ENCODE results near the gene MT1A.

The MT1A gene
- 0 reads per million in 2 donors for total RNA-seq

GRCh38 chr16:56637814-56638750 lies at the start of gene MT1A:
Gene MT1A, plus strand, starts transcription at chr16:56638666. Its CDS starts 73 bp downstream, at chr16:56638739.
- no peak for DNase-seq

- no peak for DNase-seq
These were observed 49.7 kb upstream of the MT1A start for GRCh38 chr16:56588781-56589140.

- no peak for DNase-seq
These were observed 49.1 kb upstream of the MT1A start, which contains the start of gene MT3 for GRCh38 chr16:56589141-56590039. Gene MT3, plus strand, starts transcription at chr16:56589528. Its CDS starts 63 bp downstream, at chr16:56589591.

- no peak for DNase-seq
These were observed 46.9 kb upstream of the MT1A start for GRCh38 chr16:56591377-56592060.

- DNase-seq: no peak
These were observed 44.7 kb upstream of the MT1A start for GRCh38 chr16:56593573-56594291.

- no peak for DNase-seq
These were observed 44.2 kb upstream of the MT1A start for GRCh38 chr16:56594292-56594619.

GRCh38 chr16:56600398-56600999 lies 38.0 kb upstream of the MT1A start:
- no peak for DNase-seq

GRCh38 chr16:56601325-56601724 lies 37.1 kb upstream of the MT1A start:
- DNase-seq: no peak

- DNase-seq: no peak
These were observed 34.9 kb upstream of the MT1A start for GRCh38 chr16:56603589-56603988.

- no peak for DNase-seq
These were observed 33.5 kb upstream of the MT1A start for GRCh38 chr16:56604966-56605365.

GRCh38 chr16:56605475-56605874 lies 33.0 kb upstream of the MT1A start:
- no peak for DNase-seq

- DNase-seq: no peak
These were observed 32.4 kb upstream of the MT1A start for GRCh38 chr16:56606071-56606475.

- DNase-seq: no peak
These were observed 31.9 kb upstream of the MT1A start for GRCh38 chr16:56606476-56607108.

GRCh38 chr16:56607109-56607618 lies 31.3 kb upstream of the MT1A start:
- no peak for DNase-seq

- no peak for DNase-seq
These were observed 30.8 kb upstream of the MT1A start for GRCh38 chr16:56607675-56608042.

- DNase-seq: peak; percentile 73
These were observed 30.2 kb upstream of the MT1A start, which contains the start of gene MT2A for GRCh38 chr16:56608043-56608875. Gene MT2A, plus strand, starts transcription at chr16:56608584. Its CDS starts 72 bp downstream, at chr16:56608656.

- no peak for DNase-seq
These were observed 29.5 kb upstream of the MT1A start for GRCh38 chr16:56608876-56609462.

- DNase-seq: no peak
These were observed 29.0 kb upstream of the MT1A start for GRCh38 chr16:56609463-56609921.

- DNase-seq: no peak
These were observed 28.4 kb upstream of the MT1A start for GRCh38 chr16:56610017-56610608.

All from activated gamma-delta T cell (primary cell).